Activated naive CD4-positive, alpha-beta T cell treated with anti-CD3 and anti-CD28 coated beads, Interleukin-2, amount 10 ng/mL, durations not matched to agents 7 days and 5 days (primary cell): ENCODE measurements around the gene TEKT5.
A peak's percentile ranks its signal among the peaks of the same experiment; 100 is the strongest.
"Not testable (repeated sequence)": the region's sequence is repeated elsewhere in the genome, so short reads cannot be mapped to it uniquely, and the experiment has no call there.

Source experiments
- CTCF ChIA-PET: fragments of 350-600 bp; sonication (Branson Sonifier 250); formaldehyde crosslinking; loops from one replicate; lab custom pipeline; 2021; ENCODE audit warnings: antibody characterized with exemption; lab: Charles Lee
- DNase-seq: peaks from one replicate; pipeline ENCODE4 v3.0.0-alpha.2; 2020
- H3K27ac Mint-ChIP-seq: one replicate; pipeline ENCODE4 v1.8.0; 2021; ENCODE audit warnings: mild to moderate bottlenecking, moderate library complexity, mixed read lengths
- H3K27me3 Mint-ChIP-seq: one replicate; pipeline ENCODE4 v1.8.0; 2021; ENCODE audit warnings: mild to moderate bottlenecking, mixed read lengths
- H3K36me3 Mint-ChIP-seq: one replicate; pipeline ENCODE4 v1.8.0; 2021; ENCODE audit warnings: mixed read lengths
- H3K4me1 Mint-ChIP-seq: one replicate; pipeline ENCODE4 v1.8.0; 2021; ENCODE audit warnings: mixed read lengths
- H3K4me3 Mint-ChIP-seq: one replicate; pipeline ENCODE4 v1.8.0; 2021; ENCODE audit warnings: mild to moderate bottlenecking, moderate library complexity, mixed read lengths
- H3K9me3 Mint-ChIP-seq: one replicate; pipeline ENCODE4 v1.8.0; 2021; ENCODE audit warnings: mixed read lengths

The TEKT5 gene

GRCh38 chr16:10679441-10679840 is 15.3 kb downstream of the TEKT5 start:
- DNase-seq, CTCF ChIA-PET, H3K9me3 Mint-ChIP-seq, H3K27ac Mint-ChIP-seq, H3K4me1 Mint-ChIP-seq, H3K36me3 Mint-ChIP-seq, H3K4me3 Mint-ChIP-seq, H3K27me3 Mint-ChIP-seq: not testable (repeated sequence)

GRCh38 chr16:10678655-10679054 is 16.1 kb downstream of the TEKT5 start:
- CTCF ChIA-PET, result no interaction called here
- Mint-ChIP-seq H3K4me1 (no peaks in the 10 kb centered on the region), H3K9me3 (no peaks in the 10 kb centered on the region), H3K27ac (no peak overlapping the region), H3K36me3 (no peaks in the 10 kb centered on the region), H3K27me3 (peaks cover 5% of the 10 kb centered on the region), H3K4me3 (no peak overlapping the region)
- DNase-seq, result no peak

GRCh38 chr16:10676284-10676683 is 18.4 kb downstream of the TEKT5 start:
- Mint-ChIP-seq H3K27me3 (no peaks in the 10 kb centered on the region), H3K9me3 (no peaks in the 10 kb centered on the region), H3K4me3 (no peak overlapping the region), H3K36me3 (no peaks in the 10 kb centered on the region), H3K4me1 (no peaks in the 10 kb centered on the region), H3K27ac (no peak overlapping the region)
- DNase-seq, result no peak
- CTCF ChIA-PET, result no interaction called here

GRCh38 chr16:10675861-10676260 is 18.9 kb downstream of the TEKT5 start:
- no peaks in the 10 kb centered on the region for H3K36me3 Mint-ChIP-seq
- CTCF ChIA-PET, result no interaction called here
- no peaks in the 10 kb centered on the region for H3K27me3 Mint-ChIP-seq
- H3K9me3 Mint-ChIP-seq, result no peaks in the 10 kb centered on the region
- no peak overlapping the region for H3K27ac Mint-ChIP-seq
- H3K4me3 Mint-ChIP-seq, result no peak overlapping the region
- DNase-seq, result no peak
- H3K4me1 Mint-ChIP-seq, result no peaks in the 10 kb centered on the region

GRCh38 chr16:10675216-10675615 is 19.5 kb downstream of the TEKT5 start:
- H3K4me1 Mint-ChIP-seq, result no peaks in the 10 kb centered on the region
- H3K36me3 Mint-ChIP-seq, result no peaks in the 10 kb centered on the region
- DNase-seq, result no peak

GRCh38 chr16:10671729-10672128 is 23.0 kb downstream of the TEKT5 start:
- Mint-ChIP-seq H3K4me1 (no peaks in the 10 kb centered on the region), H3K9me3 (no peaks in the 10 kb centered on the region), H3K36me3 (no peaks in the 10 kb centered on the region), H3K27me3 (no peaks in the 10 kb centered on the region), H3K4me3 (no peak overlapping the region), H3K27ac (no peak overlapping the region)
- CTCF ChIA-PET, result no interaction called here
- DNase-seq, result no peak

More at GRCh38 chr16:10675216-10675615, 19.5 kb downstream of the TEKT5 start:
- CTCF ChIA-PET, result no interaction called here
- Mint-ChIP-seq H3K27me3 (no peaks in the 10 kb centered on the region), H3K9me3 (no peaks in the 10 kb centered on the region), H3K27ac (no peak overlapping the region), H3K4me3 (no peak overlapping the region)

- Mint-ChIP-seq H3K4me1 (no peaks in the 10 kb centered on the region), H3K27me3 (no peaks in the 10 kb centered on the region), H3K4me3 (no peak overlapping the region), H3K9me3 (no peaks in the 10 kb centered on the region), H3K36me3 (no peaks in the 10 kb centered on the region), H3K27ac (no peak overlapping the region)
- DNase-seq, result no peak
- CTCF ChIA-PET, result interaction anchor here (1.0 to 2.7 kb wide), 4 partner anchors 19 to 68 kb away, joined by 3 to 11 read pairs (median 4); no protein-coding TSS in a partner anchor
These were observed 24.9 kb downstream of the TEKT5 start for GRCh38 chr16:10669791-10670190.

- H3K4me1 Mint-ChIP-seq, result no peaks in the 10 kb centered on the region
- no peak overlapping the region for H3K27ac Mint-ChIP-seq
- H3K27me3 Mint-ChIP-seq, result no peaks in the 10 kb centered on the region
- no peak overlapping the region for H3K4me3 Mint-ChIP-seq
- no peaks in the 10 kb centered on the region for H3K9me3 Mint-ChIP-seq
- no peaks in the 10 kb centered on the region for H3K36me3 Mint-ChIP-seq
- DNase-seq, result peak; percentile 29
- CTCF ChIA-PET, result interaction anchor here (0.6 to 2.7 kb wide), 7 partner anchors 21 to 253 kb away, joined by 3 to 11 read pairs (median 4); no protein-coding TSS in a partner anchor
These were observed 26.2 kb downstream of the TEKT5 start for GRCh38 chr16:10668322-10669045.

GRCh38 chr16:10667239-10667638 is 27.5 kb downstream of the TEKT5 start:
- DNase-seq, result no peak
- H3K27ac Mint-ChIP-seq, result no peak overlapping the region
- CTCF ChIA-PET, result interaction anchor here (1.2 kb wide), 1 partner anchor 251 kb away, joined by 3 read pairs; no protein-coding TSS in a partner anchor
- H3K27me3 Mint-ChIP-seq, result no peaks in the 10 kb centered on the region
- no peaks in the 10 kb centered on the region for H3K9me3 Mint-ChIP-seq
- H3K36me3 Mint-ChIP-seq, result no peaks in the 10 kb centered on the region
- no peaks in the 10 kb centered on the region for H3K4me1 Mint-ChIP-seq
- H3K4me3 Mint-ChIP-seq, result no peak overlapping the region

GRCh38 chr16:10666291-10666690 is 28.4 kb downstream of the TEKT5 start:
- CTCF ChIA-PET, result interaction anchor here (1.7 kb wide), 1 partner anchor 252 kb away, joined by 7 read pairs; no protein-coding TSS in a partner anchor
- no peaks in the 10 kb centered on the region for H3K9me3 Mint-ChIP-seq
- peaks cover 3% of the 10 kb centered on the region for H3K27me3 Mint-ChIP-seq
- H3K27ac Mint-ChIP-seq, result no peak overlapping the region
- no peak overlapping the region for H3K4me3 Mint-ChIP-seq
- no peaks in the 10 kb centered on the region for H3K4me1 Mint-ChIP-seq
- DNase-seq, result no peak
- H3K36me3 Mint-ChIP-seq, result no peaks in the 10 kb centered on the region

- CTCF ChIA-PET, result interaction anchor here (1.7 kb wide), 1 partner anchor 254 kb away, joined by 7 read pairs; no protein-coding TSS in a partner anchor
- Mint-ChIP-seq H3K36me3 (no peaks in the 10 kb centered on the region), H3K4me3 (no peak overlapping the region), H3K27me3 (peaks cover 6% of the 10 kb centered on the region), H3K9me3 (no peaks in the 10 kb centered on the region), H3K4me1 (no peaks in the 10 kb centered on the region), H3K27ac (no peak overlapping the region)
- DNase-seq, result no peak
These were observed 29.6 kb downstream of the TEKT5 start for GRCh38 chr16:10665166-10665565.

GRCh38 chr16:10664720-10665126 is 30.0 kb downstream of the TEKT5 start:
- peaks cover 6% of the 10 kb centered on the region for H3K27me3 Mint-ChIP-seq
- no peak for DNase-seq
- no peak overlapping the region for H3K27ac Mint-ChIP-seq
- no peaks in the 10 kb centered on the region for H3K9me3 Mint-ChIP-seq
- CTCF ChIA-PET, result interaction anchor here (1.7 kb wide), 1 partner anchor 254 kb away, joined by 7 read pairs; no protein-coding TSS in a partner anchor
- H3K4me1 Mint-ChIP-seq, result no peaks in the 10 kb centered on the region
- H3K4me3 Mint-ChIP-seq, result no peak overlapping the region
- H3K36me3 Mint-ChIP-seq, result no peaks in the 10 kb centered on the region

- Mint-ChIP-seq H3K27me3 (peaks cover 6% of the 10 kb centered on the region), H3K27ac (no peak overlapping the region), H3K36me3 (no peaks in the 10 kb centered on the region), H3K4me3 (no peak overlapping the region), H3K9me3 (no peaks in the 10 kb centered on the region), H3K4me1 (no peaks in the 10 kb centered on the region)
- no peak for DNase-seq
- CTCF ChIA-PET, result no interaction called here
These were observed 31.0 kb downstream of the TEKT5 start for GRCh38 chr16:10663744-10664143.

- no peaks in the 10 kb centered on the region for H3K4me1 Mint-ChIP-seq
- no peak overlapping the region for H3K27ac Mint-ChIP-seq
- no peaks in the 10 kb centered on the region for H3K36me3 Mint-ChIP-seq
- CTCF ChIA-PET, result no interaction called here
- no peak for DNase-seq
- H3K9me3 Mint-ChIP-seq, result no peaks in the 10 kb centered on the region
- no peak overlapping the region for H3K4me3 Mint-ChIP-seq
- peaks cover 6% of the 10 kb centered on the region for H3K27me3 Mint-ChIP-seq
These were observed 31.6 kb downstream of the TEKT5 start for GRCh38 chr16:10663146-10663545.

- CTCF ChIA-PET, result no interaction called here
- DNase-seq, result no peak
- Mint-ChIP-seq H3K4me1 (no peaks in the 10 kb centered on the region), H3K9me3 (no peaks in the 10 kb centered on the region), H3K36me3 (no peaks in the 10 kb centered on the region), H3K4me3 (no peak overlapping the region), H3K27ac (no peak overlapping the region), H3K27me3 (peaks cover 6% of the 10 kb centered on the region)
These were observed 32.5 kb downstream of the TEKT5 start for GRCh38 chr16:10662212-10662611.
